Measurements from ENCODE around the gene LRRC28.

LRRC28 gene

GRCh38 chr15:99305761-99306505 is 54.7 kb downstream of the LRRC28 start:
- no peak for DNase-seq (ENCODE audit: low spot score)

GRCh38 chr15:99306694-99307338 is 55.5 kb downstream of the LRRC28 start:
- no peak for DNase-seq (ENCODE audit: low spot score)

- DNase-seq (ENCODE audit: low spot score): no peak
These were observed 56.5 kb downstream of the LRRC28 start for GRCh38 chr15:99307735-99308134.

GRCh38 chr15:99310745-99311144 is 59.5 kb downstream of the LRRC28 start:
- no peak for DNase-seq (ENCODE audit: low spot score)

GRCh38 chr15:99312228-99312627 is 60.9 kb downstream of the LRRC28 start:
- no peak for DNase-seq (ENCODE audit: low spot score)

- no peak for DNase-seq (ENCODE audit: low spot score)
These were observed 61.5 kb downstream of the LRRC28 start for GRCh38 chr15:99312794-99313193.

- DNase-seq (ENCODE audit: low spot score): no peak
These were observed 64.4 kb downstream of the LRRC28 start for GRCh38 chr15:99315636-99316035.

GRCh38 chr15:99320374-99321215 is 69.3 kb downstream of the LRRC28 start:
- no peak for DNase-seq (ENCODE audit: low spot score)

GRCh38 chr15:99321468-99321867 is 70.2 kb downstream of the LRRC28 start:
- no peak for DNase-seq (ENCODE audit: low spot score)

GRCh38 chr15:99322643-99323405 is 71.5 kb downstream of the LRRC28 start:
- no peak for DNase-seq (ENCODE audit: low spot score)

GRCh38 chr15:99324082-99324620 is 72.9 kb downstream of the LRRC28 start:
- no peak for DNase-seq (ENCODE audit: low spot score)

- no peak for DNase-seq (ENCODE audit: low spot score)
These were observed 73.4 kb downstream of the LRRC28 start for GRCh38 chr15:99324700-99325099.

GRCh38 chr15:99326235-99326634 is 75.0 kb downstream of the LRRC28 start:
- DNase-seq (ENCODE audit: low spot score): no peak

- DNase-seq (ENCODE audit: low spot score): no peak
These were observed 77.1 kb downstream of the LRRC28 start for GRCh38 chr15:99328106-99329072.

GRCh38 chr15:99331381-99331780 is 80.1 kb downstream of the LRRC28 start:
- DNase-seq (ENCODE audit: low spot score): no peak

GRCh38 chr15:99333413-99333812 is 82.1 kb downstream of the LRRC28 start:
- no peak for DNase-seq (ENCODE audit: low spot score)

GRCh38 chr15:99333981-99334380 is 82.7 kb downstream of the LRRC28 start:
- no peak for DNase-seq (ENCODE audit: low spot score)

- no peak for DNase-seq (ENCODE audit: low spot score)
These were observed 84.2 kb downstream of the LRRC28 start for GRCh38 chr15:99335508-99335907.

- DNase-seq (ENCODE audit: low spot score): no peak
These were observed 85.5 kb downstream of the LRRC28 start for GRCh38 chr15:99336794-99337193.

GRCh38 chr15:99340347-99340746 is 89.1 kb downstream of the LRRC28 start:
- DNase-seq (ENCODE audit: low spot score): no peak

GRCh38 chr15:99341786-99342185 is 90.5 kb downstream of the LRRC28 start:
- DNase-seq (ENCODE audit: low spot score): no peak
